GM23248 (cell line): ENCODE measurements around the gene FAM53A.

Source experiments
- EZH2 ChIP-seq: fragments of 200-600 bp; sonication (generic); IDR thresholded peaks from 2 replicates; pipeline ENCODE4 v1.6.1; 2018; ENCODE audit warnings: antibody characterized with exemption, mild to moderate bottlenecking; ENCODE audit not compliant: insufficient read depth, poor library complexity, severe bottlenecking
- EZH2phosphoT487 ChIP-seq: fragments of 200-600 bp; sonication (generic); IDR thresholded peaks from 2 replicates; pipeline ENCODE4 v1.6.1; 2018; ENCODE audit warnings: antibody characterized with exemption, moderate library complexity, mild to moderate bottlenecking, low read depth; ENCODE audit not compliant: insufficient read depth

DNA sequence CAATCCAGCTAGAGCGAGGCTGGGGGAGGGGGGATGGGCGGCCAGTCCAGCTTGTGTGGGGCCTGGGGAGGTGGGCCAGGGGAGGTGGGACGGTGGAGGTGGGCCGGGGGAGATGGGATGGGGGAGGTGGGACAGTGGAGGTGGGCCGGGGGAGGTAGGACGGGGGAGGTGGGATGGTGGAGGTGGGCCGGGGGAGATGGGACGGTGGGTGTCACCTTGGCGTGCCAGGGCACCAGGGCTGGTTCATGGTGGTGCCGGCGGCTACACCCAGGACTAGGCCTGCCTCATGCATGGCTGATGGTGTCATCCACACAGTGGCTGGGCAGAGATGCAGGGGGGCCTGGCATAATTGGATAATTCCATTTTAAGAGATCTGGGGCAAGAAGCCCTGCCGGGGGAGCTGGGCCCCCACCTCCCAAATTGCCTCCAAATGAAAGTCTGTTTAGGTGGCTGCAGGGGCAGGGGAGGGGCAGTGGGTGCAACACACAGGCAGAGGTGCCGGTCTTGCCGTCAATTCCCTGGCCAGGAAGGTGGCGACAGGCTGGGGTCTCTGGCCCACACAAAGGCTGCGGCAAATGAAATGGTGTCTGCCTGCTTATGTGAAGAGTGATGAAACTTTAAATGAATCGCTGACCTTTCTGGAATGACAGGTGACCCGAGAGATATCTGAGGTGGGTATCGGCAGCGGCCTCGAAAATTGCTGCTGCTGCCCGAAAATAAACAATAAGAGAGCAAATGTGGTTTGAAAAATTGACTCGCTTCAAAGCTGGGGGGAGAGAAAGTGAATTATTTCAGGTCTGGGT, 82.1 kb downstream of the FAM53A start:
- TF ChIP-seq EZH2phosphoT487 = no peak
- TF ChIP-seq EZH2 = no peak
